Measurements from ENCODE around the gene DGKQ.

GRCh38 chr4:1015179-1015578, 41.8 kb upstream of the DGKQ start:
- TF ChIP-seq CTCF (IDR thresholded peaks at IDR 0.05): no peak
- TF ChIP-seq POLR2A (IDR thresholded peaks at IDR 0.05): no peak
